Measurements from ENCODE around the gene RPS18. TPM values are rescaled to one million over a fixed set of nuclear protein-coding genes. Genes with fewer than 3 reads are reported as not detected.

RPS18 gene
- total RNA-seq, 1 donor from 2014 or later = 1,863 TPM

DNA sequence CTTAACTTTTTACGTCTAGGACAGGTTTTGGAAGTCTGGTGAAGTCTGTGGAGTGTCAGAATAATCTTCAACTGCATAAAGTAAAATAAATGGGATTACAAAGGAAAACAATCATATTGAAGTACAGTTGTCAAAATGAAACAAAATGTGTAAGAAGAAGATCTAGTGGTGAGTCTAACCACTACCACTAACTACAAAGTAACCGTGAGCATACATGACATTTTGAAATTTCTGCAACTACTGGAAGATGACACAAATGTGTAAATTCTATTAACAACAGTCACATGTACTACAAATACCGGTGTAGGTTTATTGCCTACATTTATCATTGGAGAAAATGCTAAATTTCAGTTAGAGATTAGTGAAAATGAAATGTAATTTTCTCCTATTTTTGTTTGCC lies 29.9 kb upstream of the RPS18 start:
- H3K27me3 ChIP-seq = no peaks in the 10 kb centered on the region

GRCh38 chr6:33243476-33243875 lies 28.4 kb upstream of the RPS18 start:
- H3K4me3 ChIP-seq = no peak overlapping the region
- H3K4me1 ChIP-seq = peaks cover 0 to 5% of the 10 kb centered on the region in 2 donors
- H3K27ac ChIP-seq = no peak overlapping the region
- no peaks in the 10 kb centered on the region for H3K27me3 ChIP-seq
- TF ChIP-seq, protein P1, sequence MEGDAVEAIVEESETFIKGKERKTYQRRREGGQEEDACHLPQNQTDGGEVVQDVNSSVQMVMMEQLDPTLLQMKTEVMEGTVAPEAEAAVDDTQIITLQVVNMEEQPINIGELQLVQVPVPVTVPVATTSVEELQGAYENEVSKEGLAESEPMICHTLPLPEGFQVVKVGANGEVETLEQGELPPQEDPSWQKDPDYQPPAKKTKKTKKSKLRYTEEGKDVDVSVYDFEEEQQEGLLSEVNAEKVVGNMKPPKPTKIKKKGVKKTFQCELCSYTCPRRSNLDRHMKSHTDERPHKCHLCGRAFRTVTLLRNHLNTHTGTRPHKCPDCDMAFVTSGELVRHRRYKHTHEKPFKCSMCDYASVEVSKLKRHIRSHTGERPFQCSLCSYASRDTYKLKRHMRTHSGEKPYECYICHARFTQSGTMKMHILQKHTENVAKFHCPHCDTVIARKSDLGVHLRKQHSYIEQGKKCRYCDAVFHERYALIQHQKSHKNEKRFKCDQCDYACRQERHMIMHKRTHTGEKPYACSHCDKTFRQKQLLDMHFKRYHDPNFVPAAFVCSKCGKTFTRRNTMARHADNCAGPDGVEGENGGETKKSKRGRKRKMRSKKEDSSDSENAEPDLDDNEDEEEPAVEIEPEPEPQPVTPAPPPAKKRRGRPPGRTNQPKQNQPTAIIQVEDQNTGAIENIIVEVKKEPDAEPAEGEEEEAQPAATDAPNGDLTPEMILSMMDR (IDR thresholded peaks at IDR 0.05) = no peak
- no peaks in the 10 kb centered on the region for H3K36me3 ChIP-seq
- no peak for DNase-seq (ENCODE audit: low spot score in 2 of 2)
- intact Hi-C loops (cut with DNase I) = no loop called here
- no peaks in the 10 kb centered on the region for H3K9me3 ChIP-seq

More for the DNA sequence above, 29.9 kb upstream of the RPS18 start:
- Histone ChIP-seq H3K4me3 (no peak overlapping the region), H3K36me3 (no peaks in the 10 kb centered on the region), H3K9me3 (no peaks in the 10 kb centered on the region), H3K4me1 (no peaks in the 10 kb centered on the region), H3K27ac (no peak overlapping the region)
- intact Hi-C loops (cut with DNase I) = no loop called here
- no peak for DNase-seq (ENCODE audit: low spot score in 2 of 2)
- TF ChIP-seq, protein P1 (IDR thresholded peaks at IDR 0.05) = no peak

GRCh38 chr6:33247977-33248642 lies 23.8 kb upstream of the RPS18 start:
- DNase-seq (ENCODE audit: low spot score in 2 of 2) = peak; percentile 59 to 93
- Histone ChIP-seq H3K4me1 (peaks cover 4 to 23% of the 10 kb centered on the region in 2 donors), H3K27ac (peak overlapping the region; percentile 90 to 93), H3K9me3 (no peaks in the 10 kb centered on the region), H3K4me3 (peak overlapping the region; percentile 69), H3K36me3 (peaks cover 0 to 7% of the 10 kb centered on the region in 2 donors), H3K27me3 (no peaks in the 10 kb centered on the region)
- intact Hi-C loops (cut with DNase I) = loop anchor here (1.0 to 5.0 kb wide), 6 partner anchors 87 to 406 kb away; partner anchors contain the start of gene PSMB8
- TF ChIP-seq, protein P1 (IDR thresholded peaks at IDR 0.05) = peak; percentile 93 to 99 (median 95)

DNA sequence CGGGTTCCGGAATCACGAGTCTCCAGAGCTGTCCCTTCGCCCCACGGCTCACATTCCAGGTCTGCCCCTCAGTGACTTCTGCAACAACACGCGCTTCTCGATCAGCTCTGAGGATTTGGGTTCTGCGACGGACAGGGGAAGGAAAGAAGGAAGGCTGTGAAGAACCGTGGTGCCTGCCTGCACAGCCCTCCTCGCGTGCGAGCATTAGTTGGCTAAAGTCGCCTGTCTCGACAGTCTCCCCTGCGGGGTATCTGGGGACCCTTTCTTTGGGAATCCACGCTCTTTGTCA lies 23.3 kb upstream of the RPS18 start:
- Histone ChIP-seq H3K9me3 (no peaks in the 10 kb centered on the region), H3K27me3 (no peaks in the 10 kb centered on the region), H3K4me3 (peak overlapping the region; percentile 69), H3K4me1 (peaks cover 4 to 23% of the 10 kb centered on the region in 2 donors), H3K27ac (peak overlapping the region; percentile 90 to 93), H3K36me3 (peaks cover 0 to 7% of the 10 kb centered on the region in 2 donors)
- no peak for DNase-seq (ENCODE audit: low spot score in 2 of 2)
- TF ChIP-seq, protein P1 (IDR thresholded peaks at IDR 0.05) = no peak
- intact Hi-C loops (cut with DNase I) = loop anchor here (1.0 to 5.0 kb wide), 6 partner anchors 87 to 406 kb away; partner anchors contain the start of gene PSMB8

DNA sequence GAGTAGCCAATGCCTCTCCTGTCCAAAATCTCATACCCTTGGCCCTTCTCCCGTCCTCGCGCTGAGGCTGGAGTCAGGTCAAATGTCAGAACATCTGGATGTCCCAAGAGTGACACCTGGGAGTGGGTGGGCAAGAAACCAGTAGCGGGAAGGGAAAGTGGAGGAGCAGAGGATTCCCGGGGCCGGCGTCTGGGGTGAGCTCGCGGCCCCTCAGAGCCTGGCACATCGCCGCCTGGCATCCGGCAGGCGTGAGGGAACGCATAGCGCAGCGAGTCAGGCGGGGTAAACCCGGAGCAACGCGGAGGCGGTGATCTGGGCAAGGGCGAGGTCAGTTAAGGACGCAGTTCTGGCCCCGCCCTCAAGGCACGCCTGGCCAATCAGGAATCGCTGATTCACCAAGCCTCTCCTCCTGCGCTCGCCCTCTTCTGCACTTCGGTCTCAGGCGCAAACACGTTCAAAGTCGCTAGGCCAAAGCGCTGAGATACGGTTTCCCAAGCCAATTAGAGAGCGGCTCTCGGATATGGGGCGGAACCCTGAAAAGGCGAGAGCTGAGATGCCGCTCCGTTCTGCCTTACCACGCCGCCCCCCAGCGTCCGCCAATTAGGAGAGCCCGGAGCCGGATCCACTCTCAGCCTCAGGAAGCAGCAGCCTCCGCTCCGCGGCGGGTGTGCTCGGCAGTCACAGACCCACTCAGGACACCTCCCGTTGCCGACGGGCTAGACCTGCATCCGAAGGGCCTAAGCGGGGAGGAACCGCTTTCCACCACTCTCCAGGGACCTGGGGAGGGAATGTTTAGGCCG lies 22.7 kb upstream of the RPS18 start:
- H3K4me3 ChIP-seq = peak overlapping the region; percentile 69
- peak overlapping the region; percentile 93 to 94 for H3K27ac ChIP-seq
- peak; percentile 97 to 99 for DNase-seq (ENCODE audit: low spot score in 2 of 2)
- H3K27me3 ChIP-seq = no peaks in the 10 kb centered on the region
- H3K9me3 ChIP-seq = no peaks in the 10 kb centered on the region
- TF ChIP-seq, protein P1 (IDR thresholded peaks at IDR 0.05) = no peak
- intact Hi-C loops (cut with DNase I) = loop anchor here (1.0 to 5.0 kb wide), 9 partner anchors 22 to 407 kb away; partner anchors contain the start of genes PSMB8, RING1, RXRB and SLC39A7
- H3K4me1 ChIP-seq = peaks cover 4 to 23% of the 10 kb centered on the region in 2 donors
- H3K36me3 ChIP-seq = peaks cover 0 to 7% of the 10 kb centered on the region in 2 donors
